ENCODE data around the gene PHACTR1.

The PHACTR1 gene

GRCh38 chr6:12814015-12814414 lies 97.4 kb downstream of the PHACTR1 start:
- Histone ChIP-seq H3K27ac (no peak overlapping the region), H3K4me3 (no peak overlapping the region), H3K9me3 (ENCODE audit: low read depth, low read length) (no peaks in the 10 kb centered on the region), H3K36me3 (ENCODE audit: insufficient read depth, low read length) (no peaks in the 10 kb centered on the region), H3K9ac (ENCODE audit: insufficient read length) (no peak overlapping the region)
- DNase-seq (ENCODE audit: low read depth, low spot score), result no peak
- TF ChIP-seq POLR2AphosphoS5 (IDR thresholded peaks at IDR 0.05; ENCODE audit: borderline replicate concordance, low read depth, low read length), result no peak
- TF ChIP-seq FOXP2 (optimal IDR thresholded peaks at IDR 0.05; ENCODE audit: control extremely low read depth, extremely low read length, insufficient read depth), result no peak
- TF ChIP-seq EZH2 (IDR thresholded peaks at IDR 0.05), result no peak

- Histone ChIP-seq H3K27ac (no peak overlapping the region), H3K36me3 (ENCODE audit: insufficient read depth, low read length) (no peaks in the 10 kb centered on the region), H3K9me3 (ENCODE audit: low read depth, low read length) (no peaks in the 10 kb centered on the region), H3K9ac (ENCODE audit: insufficient read length) (no peak overlapping the region), H3K4me3 (no peak overlapping the region)
- no peak for TF ChIP-seq EZH2 (IDR thresholded peaks at IDR 0.05)
- no peak for TF ChIP-seq FOXP2 (optimal IDR thresholded peaks at IDR 0.05; ENCODE audit: control extremely low read depth, extremely low read length, insufficient read depth)
- TF ChIP-seq POLR2AphosphoS5 (IDR thresholded peaks at IDR 0.05; ENCODE audit: borderline replicate concordance, low read depth, low read length), result no peak
- DNase-seq (ENCODE audit: low read depth, low spot score), result no peak
These were observed 98.5 kb downstream of the PHACTR1 start for GRCh38 chr6:12815089-12815488.

GRCh38 chr6:12815884-12816600 lies 99.5 kb downstream of the PHACTR1 start:
- no peak for DNase-seq (ENCODE audit: low read depth, low spot score)
- TF ChIP-seq EZH2 (IDR thresholded peaks at IDR 0.05), result no peak
- no peak for TF ChIP-seq FOXP2 (optimal IDR thresholded peaks at IDR 0.05; ENCODE audit: control extremely low read depth, extremely low read length, insufficient read depth)
- no peak for TF ChIP-seq POLR2AphosphoS5 (IDR thresholded peaks at IDR 0.05; ENCODE audit: borderline replicate concordance, low read depth, low read length)
- Histone ChIP-seq H3K9ac (ENCODE audit: insufficient read length) (no peak overlapping the region), H3K36me3 (ENCODE audit: insufficient read depth, low read length) (no peaks in the 10 kb centered on the region), H3K9me3 (ENCODE audit: low read depth, low read length) (no peaks in the 10 kb centered on the region), H3K4me3 (no peak overlapping the region), H3K27ac (no peak overlapping the region)

GRCh38 chr6:12818324-12818723 lies 101.8 kb downstream of the PHACTR1 start:
- Histone ChIP-seq H3K36me3 (ENCODE audit: insufficient read depth, low read length) (no peaks in the 10 kb centered on the region), H3K27ac (no peak overlapping the region), H3K9ac (ENCODE audit: insufficient read length) (no peak overlapping the region), H3K4me3 (no peak overlapping the region), H3K9me3 (ENCODE audit: low read depth, low read length) (no peaks in the 10 kb centered on the region)
- no peak for DNase-seq (ENCODE audit: low read depth, low spot score)
- no peak for TF ChIP-seq FOXP2 (optimal IDR thresholded peaks at IDR 0.05; ENCODE audit: control extremely low read depth, extremely low read length, insufficient read depth)
- no peak for TF ChIP-seq POLR2AphosphoS5 (IDR thresholded peaks at IDR 0.05; ENCODE audit: borderline replicate concordance, low read depth, low read length)
- TF ChIP-seq EZH2 (IDR thresholded peaks at IDR 0.05), result no peak

- Histone ChIP-seq H3K36me3 (ENCODE audit: insufficient read depth, low read length) (no peaks in the 10 kb centered on the region), H3K9ac (ENCODE audit: insufficient read length) (no peak overlapping the region), H3K27ac (no peak overlapping the region), H3K9me3 (ENCODE audit: low read depth, low read length) (no peaks in the 10 kb centered on the region), H3K4me3 (no peak overlapping the region)
- DNase-seq (ENCODE audit: low read depth, low spot score), result no peak
- TF ChIP-seq FOXP2 (optimal IDR thresholded peaks at IDR 0.05; ENCODE audit: control extremely low read depth, extremely low read length, insufficient read depth) (no peak), EZH2 (IDR thresholded peaks at IDR 0.05) (no peak), POLR2AphosphoS5 (IDR thresholded peaks at IDR 0.05; ENCODE audit: borderline replicate concordance, low read depth, low read length) (no peak)
These were observed 107.3 kb downstream of the PHACTR1 start for GRCh38 chr6:12823847-12824246.

- no peak overlapping the region for H3K9ac ChIP-seq (ENCODE audit: insufficient read length)
- H3K9me3 ChIP-seq (ENCODE audit: low read depth, low read length), result no peaks in the 10 kb centered on the region
- no peaks in the 10 kb centered on the region for H3K36me3 ChIP-seq (ENCODE audit: insufficient read depth, low read length)
- H3K4me3 ChIP-seq, result no peak overlapping the region
- TF ChIP-seq EZH2 (IDR thresholded peaks at IDR 0.05) (no peak), POLR2AphosphoS5 (IDR thresholded peaks at IDR 0.05; ENCODE audit: borderline replicate concordance, low read depth, low read length) (no peak)
- DNase-seq (ENCODE audit: low read depth, low spot score), result no peak
- H3K27ac ChIP-seq, result no peak overlapping the region
These were observed 110.0 kb downstream of the PHACTR1 start for GRCh38 chr6:12826584-12826983.

- Histone ChIP-seq H3K27ac (no peak overlapping the region), H3K9me3 (ENCODE audit: low read depth, low read length) (no peaks in the 10 kb centered on the region), H3K4me3 (no peak overlapping the region), H3K9ac (ENCODE audit: insufficient read length) (no peak overlapping the region), H3K36me3 (ENCODE audit: insufficient read depth, low read length) (no peaks in the 10 kb centered on the region)
- DNase-seq (ENCODE audit: low read depth, low spot score), result no peak
- no peak for TF ChIP-seq FOXP2 (optimal IDR thresholded peaks at IDR 0.05; ENCODE audit: control extremely low read depth, extremely low read length, insufficient read depth)
- no peak for TF ChIP-seq EZH2 (IDR thresholded peaks at IDR 0.05)
- TF ChIP-seq POLR2AphosphoS5 (IDR thresholded peaks at IDR 0.05; ENCODE audit: borderline replicate concordance, low read depth, low read length), result no peak
These were observed 111.4 kb downstream of the PHACTR1 start for GRCh38 chr6:12827921-12828320.

- H3K27ac ChIP-seq, result no peak overlapping the region
- TF ChIP-seq POLR2AphosphoS5 (IDR thresholded peaks at IDR 0.05; ENCODE audit: borderline replicate concordance, low read depth, low read length) (no peak), FOXP2 (optimal IDR thresholded peaks at IDR 0.05; ENCODE audit: control extremely low read depth, extremely low read length, insufficient read depth) (no peak), EZH2 (IDR thresholded peaks at IDR 0.05) (no peak)
- H3K4me3 ChIP-seq, result no peak overlapping the region
- H3K36me3 ChIP-seq (ENCODE audit: insufficient read depth, low read length), result no peaks in the 10 kb centered on the region
- no peaks in the 10 kb centered on the region for H3K9me3 ChIP-seq (ENCODE audit: low read depth, low read length)
- no peak overlapping the region for H3K9ac ChIP-seq (ENCODE audit: insufficient read length)
- no peak for DNase-seq (ENCODE audit: low read depth, low spot score)
These were observed 115.7 kb downstream of the PHACTR1 start for GRCh38 chr6:12832226-12832735.

GRCh38 chr6:12836009-12836408 lies 119.4 kb downstream of the PHACTR1 start:
- TF ChIP-seq POLR2AphosphoS5 (IDR thresholded peaks at IDR 0.05; ENCODE audit: borderline replicate concordance, low read depth, low read length), result no peak
- TF ChIP-seq FOXP2 (optimal IDR thresholded peaks at IDR 0.05; ENCODE audit: control extremely low read depth, extremely low read length, insufficient read depth), result no peak
- no peak for TF ChIP-seq EZH2 (IDR thresholded peaks at IDR 0.05)
- Histone ChIP-seq H3K36me3 (ENCODE audit: insufficient read depth, low read length) (no peaks in the 10 kb centered on the region), H3K9ac (ENCODE audit: insufficient read length) (no peak overlapping the region), H3K27ac (no peak overlapping the region), H3K4me3 (no peak overlapping the region), H3K9me3 (ENCODE audit: low read depth, low read length) (no peaks in the 10 kb centered on the region)
- no peak for DNase-seq (ENCODE audit: low read depth, low spot score)

Measured in SK-N-MC (cell line).